OCI-LY7 (cell line): ENCODE measurements around the gene CCR5AS.

Source experiments
- CTCF ChIP-seq: fragments of 200-600 bp; sonication (generic); conservative IDR thresholded peaks from 2 replicates; pipeline ENCODE4 v1.5.1; 2014; ENCODE audit warnings: mild to moderate bottlenecking, antibody characterized with exemption, low read length, moderate library complexity, mixed read lengths
- EZH2phosphoT487 ChIP-seq: fragments of 200-600 bp; sonication (generic); IDR thresholded peaks from 2 replicates; pipeline ENCODE4 v1.6.1; 2018; ENCODE audit warnings: low read depth, borderline replicate concordance, mild to moderate bottlenecking, mixed run types, antibody characterized with exemption, low read length, moderate library complexity, mixed read lengths

DNA sequence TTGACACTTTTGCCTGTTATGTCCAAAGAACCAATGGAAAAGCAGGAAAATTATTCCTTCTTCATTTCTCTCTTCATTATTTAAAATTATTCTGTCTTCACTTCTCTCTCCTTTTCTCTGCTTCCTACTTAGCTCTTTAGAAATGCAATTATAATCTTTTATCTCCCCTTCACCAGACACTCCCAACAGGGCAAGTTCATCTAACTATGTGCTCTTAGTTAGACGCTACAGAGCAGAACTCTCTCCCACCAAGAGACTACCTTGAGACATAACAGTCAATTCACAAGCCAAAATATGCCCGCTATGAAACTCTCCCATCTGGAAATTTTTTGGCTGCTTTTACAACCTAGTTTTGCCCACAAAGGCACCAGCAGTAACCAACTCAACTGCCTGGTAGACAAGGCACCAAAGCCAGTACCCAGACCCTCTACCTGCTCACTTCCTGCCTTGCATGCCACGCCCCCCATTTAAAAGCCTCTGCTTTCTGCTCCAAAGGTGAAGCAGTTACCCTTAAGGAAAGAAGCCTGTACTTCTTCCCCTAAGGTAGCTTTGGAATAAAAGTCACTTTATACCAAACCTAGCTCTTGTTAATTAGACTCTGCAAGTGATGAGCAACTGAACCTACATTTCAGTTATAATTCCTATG lies 28.3 kb upstream of the CCR5AS start:
- TF ChIP-seq EZH2phosphoT487 = no peak
- no peak for TF ChIP-seq CTCF
